ENCODE data around the gene KCTD15. TPM values are rescaled to one million over a fixed set of nuclear protein-coding genes. Genes with fewer than 3 reads are reported as not detected.

The KCTD15 gene
- total RNA-seq, 3 donors from 2014 or later (not counting 1 experiment from before 2014, with no cell fraction given) = 0.59 to 4.7 (median 1.4) TPM

GRCh38 chr19:33859016-33859415 lies 62.3 kb downstream of the KCTD15 start:
- H3K4me1 Mint-ChIP-seq = no peaks in the 10 kb centered on the region
- Histone ChIP-seq H3K9me3 (ENCODE audit: control insufficient read depth, insufficient read depth, low read length) (no peaks in the 10 kb centered on the region), H3K4me3 (ENCODE audit: low read length) (no peak overlapping the region), H3K27ac (ENCODE audit: low read length) (no peak overlapping the region), H3K27me3 (ENCODE audit: control insufficient read depth, insufficient read depth, low read length) (no peaks in the 10 kb centered on the region), H3K36me3 (ENCODE audit: control insufficient read depth, insufficient read depth, low read length) (no peaks in the 10 kb centered on the region), H3K4me1 (ENCODE audit: control insufficient read depth, insufficient read depth, low read length) (no peaks in the 10 kb centered on the region)
- no peak overlapping the region for H3K4me3 Mint-ChIP-seq
- intact Hi-C loops (cut with micrococcal nuclease) = no loop called here
- ATAC-seq = no peak
- no peaks in the 10 kb centered on the region for H3K27me3 Mint-ChIP-seq (ENCODE audit: low read depth in 2 of 2)
- TF ChIP-seq CTCF (IDR thresholded peaks at IDR 0.05) = no peak
- no peaks in the 10 kb centered on the region for H3K36me3 Mint-ChIP-seq
- no peak for DNase-seq
- H3K9me3 Mint-ChIP-seq = no peaks in the 10 kb centered on the region
- WGBS (ENCODE audit: insufficient coverage) = 81% methylated on average over 17 of the region's 17 CpGs
- H3K27ac Mint-ChIP-seq = no peak overlapping the region

DNA sequence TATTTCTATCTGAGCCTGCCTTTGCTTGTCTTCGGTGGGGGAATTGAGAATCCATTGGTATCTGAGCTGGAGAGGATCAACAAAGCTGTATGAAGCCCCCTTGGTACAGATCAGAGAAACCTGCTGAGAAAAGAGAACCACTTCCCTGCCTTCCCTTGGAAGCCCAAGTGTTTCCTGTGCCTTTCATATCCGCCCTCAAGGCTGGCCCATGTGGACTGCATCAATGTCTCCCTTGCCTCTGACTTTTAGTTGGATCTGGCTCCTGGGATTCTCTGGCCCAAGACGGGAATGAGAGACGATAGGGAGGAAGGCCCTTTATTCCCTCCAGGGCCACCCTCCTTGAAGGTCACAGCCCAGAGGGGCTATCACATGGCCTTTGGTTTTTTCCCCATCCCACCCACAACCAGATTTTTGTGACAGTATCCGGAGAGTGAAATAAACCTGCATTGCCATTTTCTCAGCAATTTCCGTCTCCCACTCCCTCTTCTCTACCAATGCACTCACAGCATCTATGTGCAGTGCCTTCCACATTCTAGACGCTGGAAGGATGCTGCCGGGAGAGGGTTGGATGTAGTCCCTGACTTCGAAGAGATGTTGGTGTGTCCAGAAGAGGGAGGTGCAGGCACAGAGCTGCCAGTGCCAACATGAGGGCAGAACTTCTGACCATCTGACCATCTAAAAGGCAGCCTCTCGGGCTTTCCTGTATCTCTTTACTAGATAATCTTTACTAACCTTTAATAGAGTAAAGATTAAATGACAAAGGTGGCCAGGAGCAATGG lies 63.8 kb downstream of the KCTD15 start:
- Histone ChIP-seq H3K4me3 (ENCODE audit: low read length) (no peak overlapping the region), H3K27ac (ENCODE audit: low read length) (no peak overlapping the region), H3K4me1 (ENCODE audit: control insufficient read depth, insufficient read depth, low read length) (no peaks in the 10 kb centered on the region), H3K36me3 (ENCODE audit: control insufficient read depth, insufficient read depth, low read length) (no peaks in the 10 kb centered on the region), H3K9me3 (ENCODE audit: control insufficient read depth, insufficient read depth, low read length) (no peaks in the 10 kb centered on the region), H3K27me3 (ENCODE audit: control insufficient read depth, insufficient read depth, low read length) (no peaks in the 10 kb centered on the region)
- Mint-ChIP-seq H3K4me1 (no peaks in the 10 kb centered on the region), H3K27me3 (ENCODE audit: low read depth in 2 of 2) (no peaks in the 10 kb centered on the region), H3K36me3 (no peaks in the 10 kb centered on the region), H3K9me3 (no peaks in the 10 kb centered on the region), H3K27ac (no peak overlapping the region), H3K4me3 (no peak overlapping the region)
- DNase-seq = no peak
- no peak for TF ChIP-seq CTCF (IDR thresholded peaks at IDR 0.05)
- 87% methylated on average over 9 of the region's 10 CpGs for WGBS (ENCODE audit: insufficient coverage)
- ATAC-seq = no peak
- intact Hi-C loops (cut with micrococcal nuclease) = no loop called here

- Mint-ChIP-seq H3K4me3 (no peak overlapping the region), H3K27me3 (ENCODE audit: low read depth in 2 of 2) (no peaks in the 10 kb centered on the region), H3K9me3 (no peaks in the 10 kb centered on the region), H3K4me1 (no peaks in the 10 kb centered on the region), H3K27ac (no peak overlapping the region), H3K36me3 (no peaks in the 10 kb centered on the region)
- DNase-seq (no peak), ATAC-seq (no peak)
- Histone ChIP-seq H3K36me3 (ENCODE audit: control insufficient read depth, insufficient read depth, low read length) (no peaks in the 10 kb centered on the region), H3K9me3 (ENCODE audit: control insufficient read depth, insufficient read depth, low read length) (no peaks in the 10 kb centered on the region), H3K4me3 (ENCODE audit: low read length) (no peak overlapping the region), H3K4me1 (ENCODE audit: control insufficient read depth, insufficient read depth, low read length) (no peaks in the 10 kb centered on the region), H3K27me3 (ENCODE audit: control insufficient read depth, insufficient read depth, low read length) (no peaks in the 10 kb centered on the region), H3K27ac (ENCODE audit: low read length) (no peak overlapping the region)
- intact Hi-C loops (cut with micrococcal nuclease) = no loop called here
- TF ChIP-seq CTCF (IDR thresholded peaks at IDR 0.05) = no peak
- WGBS (ENCODE audit: insufficient coverage) = 91% methylated on average over 3 of the region's 3 CpGs
Measured at GRCh38 chr19:33861950-33862349, 65.3 kb downstream of the KCTD15 start.

DNA sequence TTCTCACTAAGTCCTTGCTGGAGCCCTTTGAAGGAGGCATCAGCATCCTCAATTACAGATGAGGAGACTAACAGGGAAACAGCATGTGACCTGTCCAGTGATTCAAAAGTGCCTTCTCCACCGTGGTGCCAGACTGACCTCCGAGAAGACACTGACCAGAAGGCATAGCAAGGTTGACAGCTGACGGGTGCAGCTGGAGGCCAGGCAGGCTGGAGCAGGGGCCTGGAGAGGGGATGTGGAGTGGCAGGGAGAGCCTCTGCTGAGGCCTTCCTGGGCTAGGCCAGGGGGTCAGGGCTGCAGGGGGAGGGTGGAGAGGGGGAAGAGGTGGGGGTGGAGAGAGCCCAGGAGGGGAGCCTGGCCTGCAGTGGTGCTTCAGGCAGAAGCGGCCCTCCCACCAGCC lies 66.3 kb downstream of the KCTD15 start:
- H3K36me3 ChIP-seq (ENCODE audit: control insufficient read depth, insufficient read depth, low read length) = no peaks in the 10 kb centered on the region
- WGBS (ENCODE audit: insufficient coverage) = 86% methylated on average over 4 of the region's 4 CpGs
- no peaks in the 10 kb centered on the region for H3K9me3 ChIP-seq (ENCODE audit: control insufficient read depth, insufficient read depth, low read length)
- Mint-ChIP-seq H3K9me3 (no peaks in the 10 kb centered on the region), H3K36me3 (no peaks in the 10 kb centered on the region), H3K27ac (no peak overlapping the region), H3K27me3 (ENCODE audit: low read depth in 2 of 2) (peaks cover 0 to 4% of the 10 kb centered on the region in 2 donors), H3K4me3 (no peak overlapping the region), H3K4me1 (no peaks in the 10 kb centered on the region)
- intact Hi-C loops (cut with micrococcal nuclease) = no loop called here
- no peak for TF ChIP-seq CTCF (IDR thresholded peaks at IDR 0.05)
- ATAC-seq (no peak), DNase-seq (no peak)
- H3K27ac ChIP-seq (ENCODE audit: low read length) = no peak overlapping the region
- no peak overlapping the region for H3K4me3 ChIP-seq (ENCODE audit: low read length)
- H3K4me1 ChIP-seq (ENCODE audit: control insufficient read depth, insufficient read depth, low read length) = no peaks in the 10 kb centered on the region
- H3K27me3 ChIP-seq (ENCODE audit: control insufficient read depth, insufficient read depth, low read length) = no peaks in the 10 kb centered on the region
